HTR-8/SVneo (cell line): Measurements from ENCODE around the gene OR8H3.
"Not testable (repeated sequence)": the region's sequence is repeated elsewhere in the genome, so short reads cannot be mapped to it uniquely, and the experiment has no call there.

Source experiments
- DNase-seq: peaks from one replicate; pipeline ENCODE4 v3.0.0; 2011; ENCODE audit warnings: low spot score, mixed read lengths; ENCODE audit not compliant: insufficient read length
- FAIRE-seq: peaks from 2 replicates; lab custom pipeline; 2011; peaks lifted over from hg19 to GRCh38; lab: Jason Lieb, UNC

OR8H3 gene, protein sequence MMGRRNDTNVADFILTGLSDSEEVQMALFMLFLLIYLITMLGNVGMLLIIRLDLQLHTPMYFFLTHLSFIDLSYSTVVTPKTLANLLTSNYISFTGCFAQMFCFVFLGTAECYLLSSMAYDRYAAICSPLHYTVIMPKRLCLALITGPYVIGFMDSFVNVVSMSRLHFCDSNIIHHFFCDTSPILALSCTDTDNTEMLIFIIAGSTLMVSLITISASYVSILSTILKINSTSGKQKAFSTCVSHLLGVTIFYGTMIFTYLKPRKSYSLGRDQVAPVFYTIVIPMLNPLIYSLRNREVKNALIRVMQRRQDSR

DNA sequence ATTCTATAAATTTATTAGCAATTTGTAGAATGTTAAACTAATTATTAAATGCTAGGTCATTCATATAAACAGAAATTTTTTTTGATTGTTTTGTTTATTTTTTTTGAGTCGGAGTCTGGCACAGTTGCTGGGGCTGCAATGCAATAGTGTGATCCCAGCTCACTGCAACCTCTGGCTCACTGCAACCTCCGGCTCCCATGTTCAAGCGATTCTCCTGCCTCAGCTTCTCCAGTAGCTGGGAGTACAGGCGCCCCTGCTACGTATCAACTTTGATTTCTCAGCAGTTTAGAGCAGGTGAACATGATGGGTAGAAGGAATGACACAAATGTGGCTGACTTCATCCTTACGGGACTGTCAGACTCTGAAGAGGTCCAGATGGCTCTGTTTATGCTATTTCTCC lies at the start of gene OR8H3:
Gene OR8H3, plus strand, starts transcription at position 301 of the 400 bp plus-strand sequence. Its CDS starts 0 bp downstream, at position 301.
- DNase-seq (no peak), FAIRE-seq (no peak)

DNA sequence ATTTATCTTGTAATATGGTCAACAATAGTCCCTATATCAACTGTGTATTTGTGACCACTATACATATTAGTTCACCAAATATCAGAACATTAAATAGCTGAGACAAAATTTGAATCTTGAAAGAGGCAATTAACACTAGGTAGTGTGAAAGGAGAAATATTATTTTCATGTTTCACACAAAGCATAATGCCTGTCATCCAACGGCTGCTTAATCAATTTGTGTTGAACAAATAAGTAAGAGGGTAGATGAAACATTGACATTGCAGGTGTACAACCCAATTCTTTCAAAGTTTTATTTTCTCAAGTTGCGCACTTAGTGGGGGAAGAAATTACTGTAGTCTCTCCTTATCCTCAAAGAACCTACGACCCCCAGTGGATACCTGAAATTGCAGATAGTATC lies 32.5 kb upstream of the OR8H3 start:
- no peak for DNase-seq
- FAIRE-seq: no peak

DNA sequence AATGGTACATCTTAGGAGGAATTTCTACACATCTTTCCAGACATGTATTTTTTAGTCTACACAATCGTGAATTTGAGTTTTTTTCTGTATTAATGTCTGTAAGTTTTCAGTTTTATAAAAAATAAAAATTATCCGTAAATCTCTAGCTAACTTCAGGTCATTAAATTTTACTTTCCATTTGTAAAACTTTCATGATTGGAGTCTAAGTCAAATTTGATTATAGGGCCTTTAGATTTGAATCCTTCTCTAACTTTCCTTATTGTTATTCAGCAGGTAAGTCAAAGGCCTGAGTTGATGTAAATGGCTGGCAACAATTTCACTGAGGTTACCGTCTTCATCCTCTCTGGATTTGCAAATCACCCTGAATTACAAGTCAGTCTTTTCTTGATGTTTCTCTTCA lies 29.2 kb upstream of the OR8H3 start, which contains the start of gene OR8I2:
Gene OR8I2, plus strand, starts transcription at position 301 of the 400 bp plus-strand sequence. Its CDS starts 0 bp downstream, at position 301.
- DNase-seq: no peak
- FAIRE-seq: no peak

DNA sequence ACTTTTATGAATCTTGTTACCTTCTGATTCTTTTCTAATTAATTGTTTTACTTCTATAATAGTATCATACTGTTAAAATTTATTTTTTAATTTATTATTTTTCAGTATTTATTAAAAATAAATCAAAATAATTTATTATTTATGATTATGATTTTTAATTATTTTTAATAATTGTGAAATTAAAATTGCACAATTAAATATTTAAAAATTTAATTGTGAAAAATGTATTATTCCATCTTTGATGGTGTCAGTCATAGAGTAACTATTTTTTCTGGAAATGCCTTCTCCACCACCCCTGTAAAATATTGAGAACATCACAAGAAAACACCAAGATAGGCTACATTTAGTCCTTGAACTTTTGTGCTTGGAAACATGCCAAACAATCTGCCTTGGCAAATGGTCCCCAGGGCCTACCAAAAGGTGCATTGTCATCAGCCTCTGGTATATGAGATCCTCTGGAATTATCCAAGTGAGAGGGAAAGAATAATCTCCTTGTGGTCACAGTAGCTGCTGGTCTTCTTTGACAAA lies 18.9 kb upstream of the OR8H3 start, which contains the start of gene OR8H2:
Gene OR8H2, plus strand, starts transcription at position 478 of the 528 bp plus-strand sequence. CDS start 1,356 bp downstream, outside the sequence.
- DNase-seq: no peak

GRCh38 chr11:56140151-56140661 lies 18.0 kb downstream of the OR8H3 start, which contains the start of gene OR8J3:
Gene OR8J3 (minus strand): TSS chr11:56140201. CDS start chr11:56137718, 2,483 bp downstream.
- DNase-seq (no peak), FAIRE-seq (no peak)

More for the DNA sequence above, 18.9 kb upstream of the OR8H3 start, which contains the start of gene OR8H2:
- FAIRE-seq: no peak

GRCh38 chr11:56143681-56144080 lies 21.5 kb downstream of the OR8H3 start:
- not testable (repeated sequence) for FAIRE-seq, DNase-seq

- no peak for DNase-seq
- no peak for FAIRE-seq
Measured at GRCh38 chr11:56151376-56151775, 29.2 kb downstream of the OR8H3 start.

- FAIRE-seq: no peak
- no peak for DNase-seq
Measured at GRCh38 chr11:56152333-56152732, 30.2 kb downstream of the OR8H3 start.

DNA sequence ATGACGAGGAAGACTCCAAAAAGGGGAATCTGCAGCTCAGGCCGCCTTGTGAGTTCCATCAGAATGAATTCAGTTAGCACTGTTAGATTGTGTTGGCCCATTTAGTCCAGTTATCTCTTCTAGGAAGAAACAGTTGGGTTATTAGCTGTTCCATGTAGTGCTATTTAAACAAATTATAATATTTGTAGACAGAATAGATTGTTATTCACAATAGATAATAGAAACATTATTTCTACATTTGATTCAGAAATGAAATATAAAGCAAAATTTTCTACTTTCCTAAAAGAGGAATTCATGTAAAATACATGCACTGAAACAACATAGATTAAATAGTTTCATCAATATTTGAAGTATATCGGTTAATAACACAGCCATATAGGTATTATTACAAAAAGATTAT lies 38.0 kb downstream of the OR8H3 start, which contains the start of gene OR8K5:
Gene OR8K5, minus strand, starts transcription at position 101 of the 400 bp plus-strand sequence. Its CDS starts 0 bp downstream, at position 101.
- FAIRE-seq (no peak), DNase-seq (no peak)

DNA sequence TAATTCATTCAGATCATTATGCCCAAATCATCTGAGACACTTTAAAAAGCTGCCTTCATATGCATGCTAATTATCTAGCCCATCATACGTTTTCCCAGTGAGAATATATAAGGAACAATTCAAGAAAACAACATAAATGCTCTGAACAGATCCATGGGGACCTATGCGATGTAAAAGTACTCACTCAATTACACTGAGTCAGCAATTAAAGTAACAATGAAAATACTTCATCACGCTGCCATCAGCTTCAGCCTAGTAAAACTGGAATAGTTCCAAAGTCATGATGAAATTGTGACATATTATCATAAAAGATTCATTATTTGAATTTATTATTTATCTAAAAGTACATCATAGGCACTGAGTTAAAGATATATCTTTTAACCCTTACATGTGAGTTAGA lies 41.6 kb downstream of the OR8H3 start:
- no peak for FAIRE-seq
- DNase-seq: no peak

DNA sequence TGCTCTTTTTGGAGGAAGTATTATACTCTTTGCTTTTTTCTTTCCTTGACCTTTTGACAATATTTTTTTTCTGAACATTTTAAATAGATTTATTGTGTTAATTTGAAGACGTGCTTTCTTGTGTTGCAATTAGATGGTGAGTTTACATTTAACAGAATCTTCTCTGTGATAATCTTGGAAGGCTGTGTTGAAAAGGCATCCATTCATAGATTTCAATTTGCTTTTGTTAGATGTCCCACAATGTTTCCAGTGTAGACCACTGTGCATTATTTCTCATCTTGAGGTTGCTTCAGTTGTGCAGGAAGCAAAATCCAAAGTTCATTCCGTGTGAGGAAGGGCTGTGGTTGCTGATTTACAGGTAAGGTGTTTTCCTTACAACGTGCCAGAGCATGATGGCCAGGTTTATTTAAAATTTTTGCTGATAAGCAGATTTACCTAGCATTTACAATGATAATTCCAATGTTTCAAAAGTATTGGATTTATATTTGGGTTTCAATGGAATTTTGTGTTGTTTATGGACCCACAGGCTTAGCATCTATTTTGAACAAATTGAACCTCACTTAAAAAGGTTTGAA lies 50.2 kb downstream of the OR8H3 start:
- DNase-seq: no peak
- FAIRE-seq: no peak
